SIG-M5 (cell line): ENCODE data around the gene PARD3.

ENCODE experiments used
- DNase-seq: peaks from one replicate; lab custom pipeline; 2025; lab: John Stamatoyannopoulos, UW

PARD3 gene

GRCh38 chr10:34156781-34157425 is 658.2 kb downstream of the PARD3 start:
- DNase-seq: no peak

DNA sequence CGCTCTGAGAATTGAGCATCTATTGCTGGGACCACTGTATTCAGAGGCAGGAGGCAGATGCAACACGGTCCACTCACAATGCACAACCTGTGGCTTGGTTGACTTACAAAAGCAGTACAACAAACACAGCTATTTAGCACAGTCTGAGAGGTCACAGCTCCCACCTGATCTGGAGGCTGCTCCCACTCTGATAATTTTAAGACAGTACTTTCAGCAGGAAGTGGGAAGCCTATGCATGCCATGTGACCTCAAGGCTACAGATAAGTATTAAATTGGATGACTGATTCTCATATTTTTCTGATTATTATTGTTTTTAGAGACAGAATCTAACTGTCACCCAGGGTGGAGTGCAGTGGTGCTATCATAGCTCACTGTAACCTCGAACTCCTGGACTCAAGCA is 659.3 kb downstream of the PARD3 start:
- DNase-seq: no peak

DNA sequence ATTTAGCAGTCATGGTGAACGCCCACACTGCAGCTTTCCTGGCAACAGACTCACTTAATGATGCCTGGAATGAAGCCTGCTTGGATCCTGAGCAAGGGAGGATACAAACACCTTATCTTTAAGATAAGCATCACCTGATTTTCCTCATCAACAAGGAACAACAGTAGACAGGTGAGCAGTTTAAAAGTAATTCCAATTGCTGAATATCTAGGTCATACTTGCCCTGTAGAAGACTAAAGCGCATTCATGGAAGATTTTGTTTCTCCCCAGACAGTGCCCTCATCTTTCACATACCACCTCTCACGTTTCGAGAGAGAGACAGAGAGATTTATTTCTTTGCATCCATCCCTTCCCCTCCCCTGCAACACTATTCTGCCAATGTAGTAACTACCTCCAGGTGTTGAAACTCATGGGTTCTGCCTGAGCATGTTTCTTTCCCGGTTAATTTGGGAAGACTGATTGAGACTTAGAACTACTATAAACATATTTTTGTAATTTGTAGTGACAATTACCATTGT is 660.7 kb downstream of the PARD3 start:
- no peak for DNase-seq

GRCh38 chr10:34153663-34154382 is 661.3 kb downstream of the PARD3 start:
- DNase-seq: no peak

- DNase-seq: no peak
These were observed 662.7 kb downstream of the PARD3 start for GRCh38 chr10:34152434-34152833.

GRCh38 chr10:34151931-34152330 is 663.2 kb downstream of the PARD3 start:
- no peak for DNase-seq

GRCh38 chr10:34151481-34151880 is 663.6 kb downstream of the PARD3 start:
- no peak for DNase-seq

- no peak for DNase-seq
These were observed 665.0 kb downstream of the PARD3 start for GRCh38 chr10:34150103-34150502.

GRCh38 chr10:34148305-34148657 is 666.8 kb downstream of the PARD3 start:
- DNase-seq: no peak

GRCh38 chr10:34147641-34148304 is 667.3 kb downstream of the PARD3 start:
- DNase-seq: no peak

DNA sequence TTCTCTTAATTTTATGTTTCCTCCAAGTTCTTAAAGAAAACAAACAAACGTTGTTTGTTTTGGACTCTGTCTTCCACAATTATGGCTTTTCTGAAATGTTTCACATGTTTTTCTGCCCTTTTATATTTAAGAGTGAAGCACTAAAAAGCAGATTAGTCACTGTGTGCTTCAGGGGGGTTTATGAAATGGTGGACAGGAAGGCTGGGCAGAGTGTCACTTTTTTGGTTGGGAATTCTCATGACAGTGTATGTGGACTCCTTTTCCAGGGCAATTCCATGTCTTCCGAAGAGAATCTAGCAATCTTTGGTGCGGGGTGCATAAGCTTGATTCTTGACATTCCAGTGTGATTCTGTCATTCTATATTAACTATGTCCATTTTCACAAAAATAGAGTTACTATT is 669.4 kb downstream of the PARD3 start:
- no peak for DNase-seq

DNA sequence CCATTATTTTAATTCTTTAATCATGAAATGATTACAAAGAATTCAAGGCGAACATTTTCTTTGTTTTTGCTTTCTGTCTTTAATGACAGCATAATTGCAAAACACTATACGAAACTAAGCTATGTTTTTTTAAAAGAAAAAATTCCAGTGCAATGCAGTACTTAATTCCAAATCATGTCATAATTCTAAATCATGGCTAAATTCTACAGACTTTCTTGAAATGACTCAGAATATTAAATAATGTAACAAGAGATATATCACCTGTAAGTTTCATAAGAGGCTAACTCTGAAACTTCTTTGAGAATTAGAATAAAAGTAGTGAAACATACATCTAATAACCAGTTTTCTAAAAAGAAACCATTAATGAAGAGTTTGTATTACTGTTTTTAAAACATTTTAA is 671.6 kb downstream of the PARD3 start:
- DNase-seq: no peak

DNA sequence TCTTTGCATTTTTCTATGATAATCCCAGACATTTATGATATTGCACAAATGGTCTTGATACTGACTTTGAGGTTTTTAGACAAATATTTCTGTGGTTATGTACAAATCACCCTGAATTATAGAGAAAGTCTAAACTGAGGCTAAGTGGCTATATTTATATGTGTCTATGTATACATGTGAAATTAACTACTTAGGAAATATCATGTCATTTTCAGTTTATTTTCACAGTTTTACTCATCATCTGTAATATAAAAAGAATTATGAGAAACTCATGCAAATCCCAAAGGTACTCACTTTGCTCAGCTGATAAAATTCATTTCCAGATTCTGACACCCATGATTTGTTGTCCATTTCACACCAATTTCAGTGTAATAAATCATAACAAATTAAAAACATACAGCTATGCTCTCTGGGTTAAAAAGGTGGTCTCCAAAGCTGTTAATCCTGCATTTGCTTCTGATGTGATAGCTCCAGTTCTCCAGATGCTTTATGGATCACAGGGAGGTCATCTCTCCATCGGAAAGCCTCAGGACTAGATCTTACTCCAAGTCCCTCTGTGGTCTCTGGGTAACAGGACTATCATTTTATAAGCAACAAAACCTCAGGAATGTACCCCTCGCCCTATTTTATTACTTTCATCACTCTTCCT is 673.9 kb downstream of the PARD3 start:
- no peak for DNase-seq

- no peak for DNase-seq
These were observed 675.5 kb downstream of the PARD3 start for GRCh38 chr10:34139559-34139958.

DNA sequence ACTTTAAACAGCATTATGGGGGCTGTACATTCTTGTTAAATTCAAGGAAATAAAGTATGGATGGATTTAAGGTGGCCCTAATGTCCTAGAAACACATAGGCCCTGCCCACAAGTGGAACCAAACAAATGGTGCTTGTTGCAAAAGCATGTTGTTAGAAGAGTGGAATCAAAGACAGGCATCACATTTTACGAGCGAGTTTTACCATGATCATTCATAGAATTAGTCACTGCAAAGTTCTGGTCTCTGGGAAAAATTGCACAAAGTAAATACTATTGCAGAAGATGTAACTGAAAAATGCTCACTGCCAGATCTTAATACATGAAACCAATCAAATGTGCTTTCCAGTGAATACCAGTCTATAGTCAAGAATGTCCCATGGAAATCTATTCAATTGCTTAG is 677.1 kb downstream of the PARD3 start:
- no peak for DNase-seq

- DNase-seq: no peak
These were observed 677.9 kb downstream of the PARD3 start for GRCh38 chr10:34137201-34137600.

DNA sequence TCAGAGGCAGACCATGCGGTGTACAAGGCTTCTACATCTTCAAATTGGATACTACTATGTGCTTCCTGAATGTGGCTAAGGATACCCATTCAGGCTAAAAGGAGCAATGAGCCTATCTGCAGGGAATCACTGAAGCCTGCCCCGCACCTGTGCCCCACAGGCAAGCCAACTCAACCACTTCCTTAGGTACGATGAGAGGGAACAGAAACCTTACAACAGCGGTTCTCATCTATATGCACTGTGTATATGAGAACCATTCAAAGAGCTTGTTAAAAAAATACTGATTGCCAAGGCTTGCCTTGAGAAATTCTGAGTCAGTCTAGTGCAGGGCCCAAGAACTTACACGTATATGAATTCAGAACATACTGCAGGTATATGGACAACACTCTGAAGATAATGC is 679.6 kb downstream of the PARD3 start:
- DNase-seq: no peak

- DNase-seq: no peak
These were observed 680.5 kb downstream of the PARD3 start for GRCh38 chr10:34134602-34135001.

GRCh38 chr10:34133406-34133805 is 681.7 kb downstream of the PARD3 start:
- DNase-seq: no peak

DNA sequence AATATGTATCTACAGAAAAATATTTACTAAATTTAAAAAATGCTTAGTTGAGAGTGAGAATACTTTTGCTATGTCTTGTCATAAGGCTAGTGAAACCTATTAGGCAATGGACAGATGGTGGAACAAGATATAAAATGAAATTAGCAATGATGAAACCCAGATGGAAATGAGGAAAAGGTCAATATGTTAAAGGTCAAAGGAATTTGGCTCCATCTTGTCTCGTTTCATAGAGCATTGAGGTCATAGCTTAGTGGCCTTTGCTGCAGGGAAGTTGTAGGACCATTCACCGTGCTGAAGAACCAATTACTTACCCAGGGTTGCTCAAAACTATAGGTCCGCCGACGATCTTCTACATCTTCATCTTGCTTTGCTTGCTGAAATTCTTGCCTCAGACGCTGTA is 683.9 kb downstream of the PARD3 start:
- DNase-seq: no peak

GRCh38 chr10:34127676-34128075 is 687.4 kb downstream of the PARD3 start:
- DNase-seq: no peak

DNA sequence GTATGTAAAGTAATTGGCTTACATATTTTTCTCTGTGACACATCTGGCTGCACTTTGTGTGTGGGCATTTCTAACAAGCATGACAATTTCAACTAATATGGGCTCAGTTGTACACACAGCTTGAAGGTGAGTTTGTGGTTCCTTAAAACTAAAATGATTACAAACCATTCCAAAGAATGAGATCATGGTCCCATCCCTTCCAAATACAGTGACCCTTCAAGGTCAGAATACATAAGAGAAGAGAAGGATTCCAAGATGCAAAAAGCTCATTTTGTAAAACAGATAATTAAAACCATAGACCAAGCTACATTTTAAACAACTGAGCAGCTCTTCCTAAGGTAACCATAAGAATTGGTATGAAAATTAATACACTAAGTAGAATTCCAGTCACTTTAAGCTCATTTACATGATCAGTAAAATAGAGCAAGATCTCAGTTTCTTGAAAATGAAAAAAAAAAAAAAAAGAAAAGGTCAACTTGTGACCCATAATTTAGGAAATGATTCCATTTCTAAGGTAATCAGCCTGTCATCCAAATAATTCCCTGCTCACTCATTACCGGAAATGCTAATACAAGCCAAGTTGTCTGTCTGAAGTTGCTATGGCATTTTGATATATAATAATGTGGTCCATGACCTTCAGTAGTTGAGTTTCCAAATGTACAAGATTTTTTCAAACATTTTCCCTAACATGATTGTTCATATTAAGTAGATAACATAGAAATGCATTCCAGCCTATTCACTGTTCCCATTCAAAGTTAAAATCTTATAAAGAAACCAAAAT is 688.5 kb downstream of the PARD3 start:
- DNase-seq: no peak
